Kidney capillary endothelial cell (primary cell): ENCODE data around the gene MSI2.

ENCODE experiments used
- DNase-seq: peaks from one replicate; pipeline ENCODE4 v3.0.0-alpha.2; 2018; ENCODE audit warnings: low spot score

Gene MSI2

GRCh38 chr17:57440522-57441269 is 184.4 kb downstream of the MSI2 start:
- peak; percentile 33 for DNase-seq

GRCh38 chr17:57441270-57441600 is 184.9 kb downstream of the MSI2 start:
- no peak for DNase-seq

GRCh38 chr17:57442401-57442823 is 186.1 kb downstream of the MSI2 start:
- DNase-seq, result no peak

GRCh38 chr17:57442914-57443571 is 186.7 kb downstream of the MSI2 start:
- peak; percentile 61 for DNase-seq

- DNase-seq, result no peak
Measured at GRCh38 chr17:57443781-57444180, 187.5 kb downstream of the MSI2 start.

GRCh38 chr17:57444682-57445450 is 188.5 kb downstream of the MSI2 start:
- DNase-seq, result no peak

- no peak for DNase-seq
Measured at GRCh38 chr17:57445772-57446472, 189.6 kb downstream of the MSI2 start.

- DNase-seq, result no peak
Measured at GRCh38 chr17:57447357-57447989, 191.2 kb downstream of the MSI2 start.

GRCh38 chr17:57447990-57448758 is 191.9 kb downstream of the MSI2 start:
- DNase-seq, result no peak

GRCh38 chr17:57448759-57449283 is 192.5 kb downstream of the MSI2 start:
- no peak for DNase-seq

GRCh38 chr17:57451191-57451590 is 194.9 kb downstream of the MSI2 start:
- no peak for DNase-seq

- DNase-seq, result no peak
Measured at GRCh38 chr17:57451643-57452042, 195.3 kb downstream of the MSI2 start.

- DNase-seq, result no peak
Measured at GRCh38 chr17:57453841-57454425, 197.6 kb downstream of the MSI2 start.

- no peak for DNase-seq
Measured at GRCh38 chr17:57454729-57455062, 198.4 kb downstream of the MSI2 start.

- DNase-seq, result no peak
Measured at GRCh38 chr17:57455063-57455914, 199.0 kb downstream of the MSI2 start.

- no peak for DNase-seq
Measured at GRCh38 chr17:57456622-57457021, 200.3 kb downstream of the MSI2 start.

GRCh38 chr17:57457188-57457587 is 200.9 kb downstream of the MSI2 start:
- no peak for DNase-seq

- DNase-seq, result no peak
Measured at GRCh38 chr17:57458718-57459285, 202.5 kb downstream of the MSI2 start.

- no peak for DNase-seq
Measured at GRCh38 chr17:57459286-57459915, 203.1 kb downstream of the MSI2 start.
